ENCODE results near the gene BAZ1B. TPM values are rescaled to one million over a fixed set of nuclear protein-coding genes. Genes with fewer than 3 reads are reported as not detected.

The BAZ1B gene, protein sequence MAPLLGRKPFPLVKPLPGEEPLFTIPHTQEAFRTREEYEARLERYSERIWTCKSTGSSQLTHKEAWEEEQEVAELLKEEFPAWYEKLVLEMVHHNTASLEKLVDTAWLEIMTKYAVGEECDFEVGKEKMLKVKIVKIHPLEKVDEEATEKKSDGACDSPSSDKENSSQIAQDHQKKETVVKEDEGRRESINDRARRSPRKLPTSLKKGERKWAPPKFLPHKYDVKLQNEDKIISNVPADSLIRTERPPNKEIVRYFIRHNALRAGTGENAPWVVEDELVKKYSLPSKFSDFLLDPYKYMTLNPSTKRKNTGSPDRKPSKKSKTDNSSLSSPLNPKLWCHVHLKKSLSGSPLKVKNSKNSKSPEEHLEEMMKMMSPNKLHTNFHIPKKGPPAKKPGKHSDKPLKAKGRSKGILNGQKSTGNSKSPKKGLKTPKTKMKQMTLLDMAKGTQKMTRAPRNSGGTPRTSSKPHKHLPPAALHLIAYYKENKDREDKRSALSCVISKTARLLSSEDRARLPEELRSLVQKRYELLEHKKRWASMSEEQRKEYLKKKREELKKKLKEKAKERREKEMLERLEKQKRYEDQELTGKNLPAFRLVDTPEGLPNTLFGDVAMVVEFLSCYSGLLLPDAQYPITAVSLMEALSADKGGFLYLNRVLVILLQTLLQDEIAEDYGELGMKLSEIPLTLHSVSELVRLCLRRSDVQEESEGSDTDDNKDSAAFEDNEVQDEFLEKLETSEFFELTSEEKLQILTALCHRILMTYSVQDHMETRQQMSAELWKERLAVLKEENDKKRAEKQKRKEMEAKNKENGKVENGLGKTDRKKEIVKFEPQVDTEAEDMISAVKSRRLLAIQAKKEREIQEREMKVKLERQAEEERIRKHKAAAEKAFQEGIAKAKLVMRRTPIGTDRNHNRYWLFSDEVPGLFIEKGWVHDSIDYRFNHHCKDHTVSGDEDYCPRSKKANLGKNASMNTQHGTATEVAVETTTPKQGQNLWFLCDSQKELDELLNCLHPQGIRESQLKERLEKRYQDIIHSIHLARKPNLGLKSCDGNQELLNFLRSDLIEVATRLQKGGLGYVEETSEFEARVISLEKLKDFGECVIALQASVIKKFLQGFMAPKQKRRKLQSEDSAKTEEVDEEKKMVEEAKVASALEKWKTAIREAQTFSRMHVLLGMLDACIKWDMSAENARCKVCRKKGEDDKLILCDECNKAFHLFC (N-terminal part only)
- total RNA-seq: 61.8 TPM
- 10 to 100 TPM; 13.0 to 14.4 (median 13.8) TPM for polyA plus RNA-seq

DNA sequence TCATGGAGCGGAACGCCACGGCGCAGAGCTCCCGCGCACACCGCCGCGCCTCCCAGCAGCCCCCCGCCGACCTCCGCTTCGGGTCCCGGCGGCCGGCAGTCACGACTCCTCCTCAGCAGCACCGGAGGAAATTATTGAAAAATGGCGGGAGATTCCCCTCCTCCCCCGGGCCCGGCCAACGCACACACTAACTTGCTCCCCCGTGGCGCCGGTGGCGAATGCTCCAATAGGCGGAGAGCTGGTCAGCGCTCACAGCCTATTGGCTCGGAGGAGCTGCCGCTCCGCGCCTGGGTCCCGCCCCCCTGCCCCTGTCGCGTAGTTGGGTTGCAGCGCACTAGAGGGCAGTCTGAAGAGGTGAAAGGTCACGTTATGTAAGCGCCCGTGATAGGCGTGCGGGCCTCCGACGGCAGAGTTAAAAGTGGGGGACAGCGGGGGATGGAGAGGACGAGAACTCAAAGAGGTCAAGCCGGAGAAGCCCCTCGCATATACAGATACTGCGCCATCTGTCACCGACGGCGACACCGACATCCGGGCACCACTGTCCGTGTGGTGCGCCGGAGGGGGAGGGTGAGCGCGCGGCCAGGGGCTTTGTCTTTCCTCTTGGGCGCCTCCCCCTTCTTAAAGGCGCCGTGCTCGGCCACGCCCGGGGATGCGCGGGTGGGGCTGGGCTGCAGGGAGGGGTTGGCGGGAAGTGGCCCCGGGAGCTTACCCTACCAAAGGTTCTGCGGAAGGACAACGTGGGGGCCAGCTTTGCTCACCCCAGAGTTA, at the start of gene BAZ1B:
BAZ1B (minus strand) TSS at position 189 of the 768 bp plus-strand sequence. CDS start 360 bp downstream, outside the sequence.
- H3K27ac Mint-ChIP-seq: peak within 1 kb of the TSS; percentile 97 to 100 (median 99)
- ATAC-seq (ENCODE audit: low read depth in 2 of 2): peak; percentile 96
- Histone ChIP-seq H3K9me3 (ENCODE audit: control insufficient read depth in 2 of 2, low read length in 2 of 2) (no peaks in the 10 kb centered on the region), H3K27ac (ENCODE audit: insufficient read depth, low read length, poor library complexity, severe bottlenecking) (peak within 1 kb of the TSS; percentile 94), H3K4me3 (ENCODE audit: low read depth, low read length) (peak within 1 kb of the TSS; percentile 86), H3K4me1 (ENCODE audit: control insufficient read depth, insufficient read depth, low read length, poor library complexity, severe bottlenecking) (peaks cover 62% of the 10 kb centered on the region), H3K27me3 (ENCODE audit: control insufficient read depth, insufficient read depth, low read length) (no peaks in the 10 kb centered on the region), H3K36me3 (ENCODE audit: control insufficient read depth, insufficient read depth, low read length) (peaks cover 3% of the 10 kb centered on the region)
- peaks cover 10% of the 10 kb centered on the region for H3K36me3 Mint-ChIP-seq
- peaks cover 4% of the 10 kb centered on the region for H3K27me3 Mint-ChIP-seq
- H3K4me3 Mint-ChIP-seq: peak within 1 kb of the TSS; percentile 96 to 99 (median 98)
- H3K9me3 Mint-ChIP-seq: no peaks in the 10 kb centered on the region
- peaks cover 33 to 74% (median 54%) of the 10 kb centered on the region in 4 donors for H3K4me1 Mint-ChIP-seq
- DNase-seq: peak; percentile 94 to 99 (median 95)

DNA sequence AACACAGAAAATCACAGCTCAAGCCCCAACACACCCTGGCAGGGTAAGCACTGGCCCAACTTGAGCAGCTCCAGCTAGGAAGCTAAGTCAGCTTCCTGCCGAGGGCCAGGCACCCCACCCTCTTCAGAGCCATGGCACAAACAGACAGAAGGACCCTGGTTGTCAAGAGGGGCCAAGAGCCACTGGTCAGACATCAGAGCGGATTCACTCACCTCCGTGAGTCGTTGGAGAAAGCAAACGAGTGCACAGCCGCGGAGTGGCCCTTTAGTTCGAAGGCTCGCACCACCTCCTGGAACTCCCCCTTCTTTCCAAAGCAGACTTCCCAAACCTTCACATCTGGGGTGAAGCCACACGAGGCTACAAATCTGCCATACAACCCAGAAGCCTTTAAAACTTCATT, 48.9 kb upstream of the BAZ1B start:
- Mint-ChIP-seq H3K4me3 (no peak overlapping the region), H3K36me3 (peaks cover 42% of the 10 kb centered on the region), H3K9me3 (no peaks in the 10 kb centered on the region), H3K27ac (no peak overlapping the region), H3K4me1 (peaks cover 6 to 27% (median 14%) of the 10 kb centered on the region in 4 donors), H3K27me3 (no peaks in the 10 kb centered on the region)
- H3K36me3 ChIP-seq (ENCODE audit: control insufficient read depth, insufficient read depth, low read length): peaks cover 52% of the 10 kb centered on the region
- DNase-seq (no peak), ATAC-seq (ENCODE audit: low read depth in 2 of 2) (no peak)
- no peaks in the 10 kb centered on the region for H3K27me3 ChIP-seq (ENCODE audit: control insufficient read depth, insufficient read depth, low read length)
- H3K9me3 ChIP-seq (ENCODE audit: control insufficient read depth in 2 of 2, low read length in 2 of 2): no peaks in the 10 kb centered on the region
- H3K27ac ChIP-seq (ENCODE audit: insufficient read depth, low read length, poor library complexity, severe bottlenecking): no peak overlapping the region
- H3K4me3 ChIP-seq (ENCODE audit: low read depth, low read length): no peak overlapping the region
- peaks cover 5% of the 10 kb centered on the region for H3K4me1 ChIP-seq (ENCODE audit: control insufficient read depth, insufficient read depth, low read length, poor library complexity, severe bottlenecking)

DNA sequence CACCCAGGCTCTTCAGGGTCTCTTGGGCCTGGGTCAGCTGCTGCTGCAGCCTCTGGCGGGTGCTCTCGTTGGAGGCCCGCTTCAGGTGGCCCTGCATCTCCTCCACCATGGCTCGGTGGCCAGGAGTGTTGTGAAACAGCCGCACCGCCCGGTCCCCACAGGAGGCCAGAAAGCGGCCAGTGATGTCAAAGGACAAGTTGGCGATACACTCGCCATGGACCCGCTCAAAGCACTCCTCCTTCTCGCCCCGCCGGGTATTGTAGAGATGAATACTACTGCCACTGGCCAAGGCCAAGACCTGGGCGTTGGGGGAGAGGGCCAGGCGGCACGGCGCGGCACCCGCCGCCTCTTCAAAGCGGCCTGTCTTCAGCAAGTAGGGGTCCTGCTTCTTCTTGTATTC, 48.4 kb upstream of the BAZ1B start:
- Histone ChIP-seq H3K9me3 (ENCODE audit: control insufficient read depth in 2 of 2, low read length in 2 of 2) (no peaks in the 10 kb centered on the region), H3K4me1 (ENCODE audit: control insufficient read depth, insufficient read depth, low read length, poor library complexity, severe bottlenecking) (peaks cover 9% of the 10 kb centered on the region), H3K27ac (ENCODE audit: insufficient read depth, low read length, poor library complexity, severe bottlenecking) (no peak overlapping the region), H3K27me3 (ENCODE audit: control insufficient read depth, insufficient read depth, low read length) (no peaks in the 10 kb centered on the region), H3K36me3 (ENCODE audit: control insufficient read depth, insufficient read depth, low read length) (peaks cover 52% of the 10 kb centered on the region), H3K4me3 (ENCODE audit: low read depth, low read length) (no peak overlapping the region)
- H3K27me3 Mint-ChIP-seq: no peaks in the 10 kb centered on the region
- H3K4me1 Mint-ChIP-seq: peaks cover 6 to 31% (median 16%) of the 10 kb centered on the region in 4 donors
- no peak overlapping the region for H3K4me3 Mint-ChIP-seq
- ATAC-seq (ENCODE audit: low read depth in 2 of 2) (no peak), DNase-seq (no peak)
- H3K9me3 Mint-ChIP-seq: no peaks in the 10 kb centered on the region
- peaks cover 42% of the 10 kb centered on the region for H3K36me3 Mint-ChIP-seq
- no peak overlapping the region for H3K27ac Mint-ChIP-seq

DNA sequence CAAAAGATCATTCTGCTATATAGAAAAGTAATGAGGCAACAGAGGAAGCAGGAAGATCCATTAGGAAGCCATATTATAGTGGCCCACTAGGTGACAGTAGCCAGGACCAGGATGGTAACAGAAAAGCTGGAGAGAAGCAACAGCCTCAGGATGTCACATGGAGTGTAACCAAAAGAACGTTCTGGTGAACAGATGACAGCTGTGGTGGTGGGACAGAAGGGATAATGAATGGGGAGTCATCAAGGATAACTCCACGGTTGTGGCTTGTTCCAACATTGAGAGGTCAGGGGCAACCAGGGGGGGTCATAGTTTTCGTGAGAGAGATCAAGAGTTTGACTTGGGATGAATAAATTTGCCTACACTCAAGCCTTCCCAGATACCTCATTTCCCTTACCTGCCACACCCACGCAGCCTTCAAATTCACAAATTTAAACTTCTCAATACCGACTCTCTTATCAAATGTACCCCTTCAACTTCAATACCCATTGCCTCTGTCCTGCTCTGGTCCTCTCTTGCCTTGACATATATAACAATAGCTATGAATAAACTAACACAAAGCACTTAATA, 47.0 kb upstream of the BAZ1B start:
- Histone ChIP-seq H3K36me3 (ENCODE audit: control insufficient read depth, insufficient read depth, low read length) (peaks cover 47% of the 10 kb centered on the region), H3K4me1 (ENCODE audit: control insufficient read depth, insufficient read depth, low read length, poor library complexity, severe bottlenecking) (peaks cover 11% of the 10 kb centered on the region), H3K27ac (ENCODE audit: insufficient read depth, low read length, poor library complexity, severe bottlenecking) (no peak overlapping the region), H3K27me3 (ENCODE audit: control insufficient read depth, insufficient read depth, low read length) (no peaks in the 10 kb centered on the region), H3K4me3 (ENCODE audit: low read depth, low read length) (no peak overlapping the region), H3K9me3 (ENCODE audit: control insufficient read depth in 2 of 2, low read length in 2 of 2) (no peaks in the 10 kb centered on the region)
- H3K9me3 Mint-ChIP-seq: no peaks in the 10 kb centered on the region
- H3K27me3 Mint-ChIP-seq: no peaks in the 10 kb centered on the region
- ATAC-seq (ENCODE audit: low read depth in 2 of 2) (no peak), DNase-seq (no peak)
- H3K4me3 Mint-ChIP-seq: peak overlapping the region in 2 of 4 donors; percentile 9 to 61
- H3K4me1 Mint-ChIP-seq: peaks cover 6 to 28% (median 17%) of the 10 kb centered on the region in 4 donors
- H3K27ac Mint-ChIP-seq: peak overlapping the region; percentile 20 to 70 (median 55)
- peaks cover 36% of the 10 kb centered on the region for H3K36me3 Mint-ChIP-seq

DNA sequence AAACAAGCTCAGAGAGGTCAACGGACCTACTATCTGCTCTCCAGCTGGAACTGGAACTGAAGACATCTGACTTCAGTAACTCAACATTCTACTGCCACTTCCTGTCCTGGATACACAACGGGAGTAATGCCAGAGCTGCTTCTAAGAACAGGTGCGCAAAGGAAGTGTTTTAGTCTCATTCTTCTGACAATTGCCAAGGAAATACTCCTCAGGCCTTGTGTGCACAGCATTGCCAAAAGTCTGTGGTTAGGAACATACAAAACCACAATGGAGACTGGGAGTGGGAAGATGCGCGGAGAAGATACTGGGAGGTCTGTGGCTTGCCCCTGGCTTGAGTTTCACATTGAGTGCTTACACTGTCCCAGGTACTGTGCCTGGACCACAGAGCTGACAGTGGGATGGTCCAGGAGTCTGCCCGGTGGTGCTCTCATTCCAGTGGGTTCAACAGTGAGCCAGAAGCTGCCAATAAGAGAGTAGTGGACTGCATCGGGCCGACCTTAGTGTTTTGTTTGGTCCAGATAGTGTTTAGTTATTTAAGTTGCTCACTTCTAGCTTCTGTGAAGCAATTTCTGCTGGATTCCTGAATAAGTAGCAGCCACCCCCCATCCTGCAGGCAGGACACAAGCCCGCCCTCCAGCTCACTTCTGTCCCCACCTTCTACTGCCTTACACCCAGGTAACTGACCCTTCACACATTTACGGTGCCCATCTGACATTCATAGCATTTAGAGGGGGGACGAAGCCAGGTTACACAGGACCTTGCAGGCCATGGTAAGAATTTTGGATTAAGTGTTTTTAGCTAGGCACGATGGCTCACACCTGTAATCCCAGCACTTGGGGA, 46.0 kb upstream of the BAZ1B start:
- Histone ChIP-seq H3K4me3 (ENCODE audit: low read depth, low read length) (no peak overlapping the region), H3K9me3 (ENCODE audit: control insufficient read depth in 2 of 2, low read length in 2 of 2) (no peaks in the 10 kb centered on the region), H3K4me1 (ENCODE audit: control insufficient read depth, insufficient read depth, low read length, poor library complexity, severe bottlenecking) (peaks cover 11% of the 10 kb centered on the region), H3K36me3 (ENCODE audit: control insufficient read depth, insufficient read depth, low read length) (peaks cover 37% of the 10 kb centered on the region), H3K27ac (ENCODE audit: insufficient read depth, low read length, poor library complexity, severe bottlenecking) (no peak overlapping the region), H3K27me3 (ENCODE audit: control insufficient read depth, insufficient read depth, low read length) (no peaks in the 10 kb centered on the region)
- Mint-ChIP-seq H3K4me3 (peak overlapping the region in 1 of 4 donors; percentile 9), H3K9me3 (no peaks in the 10 kb centered on the region), H3K27me3 (no peaks in the 10 kb centered on the region), H3K4me1 (peaks cover 6 to 28% (median 17%) of the 10 kb centered on the region in 4 donors), H3K36me3 (peaks cover 26% of the 10 kb centered on the region), H3K27ac (peak overlapping the region in 2 of 3 donors; percentile 71 to 82)
- DNase-seq: peak in 1 of 3 donors; percentile 29
- no peak for ATAC-seq (ENCODE audit: low read depth in 2 of 2)

DNA sequence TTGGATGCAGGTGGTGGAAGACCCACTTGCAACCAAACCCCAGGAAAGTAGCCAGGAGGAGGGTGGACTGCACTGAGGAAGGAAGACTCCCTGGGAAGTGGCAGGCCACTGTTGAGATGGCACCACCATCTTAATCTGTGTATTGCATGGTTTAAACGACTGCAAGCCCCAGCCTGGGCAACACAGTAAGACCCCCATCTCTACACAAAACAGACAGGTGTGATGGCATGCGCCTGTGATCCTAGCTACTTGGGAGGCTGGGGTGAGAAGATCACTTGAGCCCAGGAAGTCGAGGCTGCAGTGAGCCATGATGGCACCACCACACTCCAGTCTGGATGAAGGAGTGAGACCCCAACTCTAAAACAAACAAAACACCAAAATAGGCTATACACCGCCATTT, 45.0 kb upstream of the BAZ1B start:
- Histone ChIP-seq H3K36me3 (ENCODE audit: control insufficient read depth, insufficient read depth, low read length) (peaks cover 27% of the 10 kb centered on the region), H3K4me3 (ENCODE audit: low read depth, low read length) (no peak overlapping the region), H3K4me1 (ENCODE audit: control insufficient read depth, insufficient read depth, low read length, poor library complexity, severe bottlenecking) (peaks cover 11% of the 10 kb centered on the region), H3K27me3 (ENCODE audit: control insufficient read depth, insufficient read depth, low read length) (no peaks in the 10 kb centered on the region), H3K9me3 (ENCODE audit: control insufficient read depth in 2 of 2, low read length in 2 of 2) (no peaks in the 10 kb centered on the region), H3K27ac (ENCODE audit: insufficient read depth, low read length, poor library complexity, severe bottlenecking) (no peak overlapping the region)
- Mint-ChIP-seq H3K36me3 (peaks cover 18% of the 10 kb centered on the region), H3K9me3 (no peaks in the 10 kb centered on the region), H3K27me3 (no peaks in the 10 kb centered on the region), H3K27ac (peak overlapping the region in 1 of 3 donors; percentile 88), H3K4me3 (peak overlapping the region in 1 of 4 donors; percentile 15), H3K4me1 (peaks cover 6 to 28% (median 17%) of the 10 kb centered on the region in 4 donors)
- DNase-seq (no peak), ATAC-seq (ENCODE audit: low read depth in 2 of 2) (no peak)

All from CD4-positive, CD25-positive, alpha-beta regulatory T cell (primary cell).